NOMO-1 (cell line): ENCODE data around the gene ZSCAN23.

Experiments used
- DNase-seq, 2 experiments: peaks; one replicate each; lab custom pipeline; 2025; ENCODE audit not compliant: unreplicated experiment in 2 of 2; lab: John Stamatoyannopoulos, UW

Gene ZSCAN23

GRCh38 chr6:28383235-28384142 is 59.8 kb downstream of the ZSCAN23 start:
- peak; percentile 53 to 58 for DNase-seq
